Neuronal stem cell (in vitro differentiated cells): ENCODE data around the gene SH3RF2.

Experiments
- DNase-seq: peaks from one replicate; pipeline ENCODE4 v3.0.0-alpha.2; 2013; ENCODE audit warnings: low spot score
- H2AFZ ChIP-seq: one replicate; pipeline ENCODE4 v1.6.1; 2013; ENCODE audit warnings: mild to moderate bottlenecking, low read length, inconsistent platforms
- H2AK5ac ChIP-seq: 2 replicates; pipeline ENCODE4 v1.6.1; 2013; ENCODE audit warnings: low read depth, mild to moderate bottlenecking, inconsistent platforms, low read length, moderate library complexity, mixed read lengths
- H2BK120ac ChIP-seq: 2 replicates; pipeline ENCODE4 v1.6.1; 2013; ENCODE audit warnings: low read depth, mild to moderate bottlenecking, inconsistent platforms, low read length, moderate library complexity, mixed read lengths
- H2BK12ac ChIP-seq: one replicate; pipeline ENCODE4 v1.6.1; 2013; ENCODE audit warnings: low read length, inconsistent platforms
- H2BK15ac ChIP-seq: 2 replicates; pipeline ENCODE4 v1.6.1; 2013; ENCODE audit warnings: mild to moderate bottlenecking, low read length, inconsistent platforms, mixed read lengths
- H2BK5ac ChIP-seq: one replicate; pipeline ENCODE4 v1.6.1; 2013; ENCODE audit warnings: inconsistent platforms, mild to moderate bottlenecking, low read length, moderate library complexity
- H3K14ac ChIP-seq: one replicate; pipeline ENCODE4 v1.6.1; 2013; ENCODE audit warnings: low read length, inconsistent platforms
- H3K18ac ChIP-seq: 2 replicates; pipeline ENCODE4 v1.6.1; 2013; ENCODE audit warnings: low read length, inconsistent platforms
- H3K23ac ChIP-seq: 2 replicates; pipeline ENCODE4 v1.6.1; 2013; ENCODE audit warnings: low read depth, mild to moderate bottlenecking, mixed read lengths, low read length, inconsistent platforms; ENCODE audit not compliant: poor library complexity
- H3K27ac ChIP-seq: replicated peaks from 3 replicates; pipeline ENCODE4 v1.5.1; 2013; ENCODE audit warnings: low read length, inconsistent platforms
- H3K27me3 ChIP-seq, 3 experiments: 2 replicates each; pipeline ENCODE4 v1.6.1; 2013; ENCODE audit warnings: low read length in 3 of 3, mild to moderate bottlenecking in 2 of 3, inconsistent platforms in 1 of 3, low read depth in 1 of 3, mixed read lengths in 1 of 3, moderate library complexity in 1 of 3; ENCODE audit not compliant: control insufficient read depth in 3 of 3, insufficient read depth in 3 of 3
- H3K36me3 ChIP-seq, 2 donors: replicated peaks in 1 of 2; 2 replicates each; pipeline ENCODE4 v1.6.1; 2013; ENCODE audit warnings: low read length in 2 of 2; ENCODE audit not compliant: control insufficient read depth in 2 of 2, insufficient read depth in 2 of 2
- H3K4ac ChIP-seq: 2 replicates; pipeline ENCODE4 v1.6.1; 2013; ENCODE audit warnings: inconsistent platforms, mild to moderate bottlenecking, low read length, moderate library complexity
- H3K4me1 ChIP-seq, 2 donors: 1 replicate in 1 of 2; 2 replicates in 1 of 2; pipeline ENCODE4 v1.6.1; 2013; ENCODE audit warnings: low read length in 2 of 2, low read depth in 1 of 2; ENCODE audit not compliant: control insufficient read depth in 2 of 2, insufficient read depth in 1 of 2
- H3K4me2 ChIP-seq: one replicate; pipeline ENCODE4 v1.6.1; 2013; ENCODE audit warnings: mild to moderate bottlenecking, low read length, inconsistent platforms; ENCODE audit not compliant: insufficient read depth, poor library complexity, severe bottlenecking
- H3K4me3 ChIP-seq, 2 donors: 2 replicates each; pipeline ENCODE4 v1.5.1; 2013; ENCODE audit warnings: low read length in 2 of 2, mild to moderate bottlenecking in 2 of 2, inconsistent platforms in 1 of 2, moderate library complexity in 1 of 2
- H3K79me1 ChIP-seq: one replicate; pipeline ENCODE4 v1.6.1; 2013; ENCODE audit warnings: low read depth, mild to moderate bottlenecking, inconsistent platforms, low read length, moderate library complexity
- H3K9ac ChIP-seq: one replicate; pipeline ENCODE4 v1.6.1; 2013; ENCODE audit warnings: mild to moderate bottlenecking, low read depth, low read length, inconsistent platforms; ENCODE audit not compliant: poor library complexity
- H3K9me3 ChIP-seq, 2 donors: replicated peaks in 1 of 2; 2 replicates each; pipeline versions ENCODE3 to v1.6.1; 2013; ENCODE audit warnings: low read length in 2 of 2, mild to moderate bottlenecking in 2 of 2, inconsistent platforms in 1 of 2, low read depth in 1 of 2, mixed read lengths in 1 of 2, moderate library complexity in 1 of 2; ENCODE audit not compliant: control insufficient read depth in 2 of 2, insufficient read depth in 1 of 2
- H4K8ac ChIP-seq: one replicate; pipeline ENCODE4 v1.6.1; 2013; ENCODE audit warnings: low read depth, mild to moderate bottlenecking, inconsistent platforms, low read length, moderate library complexity
- H4K91ac ChIP-seq: one replicate; pipeline ENCODE4 v1.6.1; 2013; ENCODE audit warnings: low read length, low read depth, mild to moderate bottlenecking, inconsistent platforms; ENCODE audit not compliant: poor library complexity
- WGBS, 2 donors: extraction: QIAGEN DNeasy Blood & Tissue Kit; methylation state at CpG; one replicate each; pipeline ENCODE4 v1.1.7; 2013; ENCODE audit warnings: missing lambda C conversion rate in 2 of 2, mixed read lengths in 1 of 2; ENCODE audit not compliant: insufficient read length in 2 of 2, insufficient replicate concordance in 1 of 2; ENCODE audit errors: extremely low coverage in 2 of 2; 5-methylcytosine and 5-hydroxymethylcytosine counted together

SH3RF2 gene

DNA sequence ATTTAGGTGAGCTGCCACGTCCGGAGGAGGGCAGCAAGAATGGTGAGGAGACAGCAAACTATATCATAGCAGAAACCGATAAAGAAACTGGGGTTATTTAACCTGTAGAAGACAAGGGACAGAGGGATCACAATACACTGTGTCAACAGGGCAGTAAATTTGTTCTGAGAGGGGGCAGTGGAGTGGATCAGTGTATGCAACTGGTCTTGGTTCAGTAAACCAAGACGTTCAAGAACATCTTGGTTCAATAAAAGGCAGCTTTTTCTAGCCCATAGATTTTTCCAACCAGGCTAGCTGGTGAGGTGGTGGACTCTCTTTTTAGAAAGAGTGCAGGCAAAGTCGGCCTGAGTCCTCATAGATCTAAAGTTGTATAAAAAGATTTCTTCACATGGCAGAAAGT is 113.7 kb downstream of the SH3RF2 start:
- no peak overlapping the region for H3K9ac ChIP-seq
- DNase-seq, result no peak
- no peaks in the 10 kb centered on the region for H3K9me3 ChIP-seq
- H3K4me2 ChIP-seq, result no peak overlapping the region
- no peak overlapping the region for H4K91ac ChIP-seq
- H3K4me1 ChIP-seq, result no peaks in the 10 kb centered on the region
- H2AK5ac ChIP-seq, result no peak overlapping the region
- H2BK15ac ChIP-seq, result peak overlapping the region; percentile 3
- H3K4ac ChIP-seq, result no peak overlapping the region
- H3K4me3 ChIP-seq, result no peak overlapping the region
- no peak overlapping the region for H3K14ac ChIP-seq
- no peak overlapping the region for H4K8ac ChIP-seq
- no peak overlapping the region for H3K18ac ChIP-seq
- no peak overlapping the region for H2BK12ac ChIP-seq
- no peaks in the 10 kb centered on the region for H3K79me1 ChIP-seq
- H3K27me3 ChIP-seq, result peaks cover 0 to 6% (median 0%) of the 10 kb centered on the region in 3 experiments
- H2BK120ac ChIP-seq, result no peak overlapping the region
- WGBS, 2 donors, result no CpG with 5 or more reads among the region's 5 CpGs
- no peak overlapping the region for H3K27ac ChIP-seq
- H2BK5ac ChIP-seq, result no peak overlapping the region
- H2AFZ ChIP-seq, result peak overlapping the region; percentile 51
- no peak overlapping the region for H3K23ac ChIP-seq
- no peaks in the 10 kb centered on the region for H3K36me3 ChIP-seq

DNA sequence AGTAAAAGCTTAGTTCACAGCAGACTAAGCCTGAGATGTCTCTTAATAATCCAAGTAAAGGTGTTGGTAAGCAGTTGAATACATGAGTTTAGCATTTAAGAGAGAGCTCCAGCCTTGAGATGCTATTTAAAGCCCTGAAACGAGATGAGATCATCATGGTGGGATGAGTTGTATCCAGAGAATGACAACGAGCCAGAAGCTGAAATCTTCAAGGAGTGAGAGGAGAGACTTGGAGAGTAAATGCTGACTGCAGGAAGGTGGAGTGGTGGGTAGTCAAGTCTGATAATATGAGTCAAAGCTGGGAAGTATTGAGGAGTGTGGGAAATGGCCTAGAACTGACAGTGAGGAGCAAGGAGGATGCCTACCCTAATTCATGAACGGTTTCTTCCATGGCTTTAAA is 115.3 kb downstream of the SH3RF2 start:
- H3K9ac ChIP-seq, result no peak overlapping the region
- no peak overlapping the region for H3K4me3 ChIP-seq
- H3K27ac ChIP-seq, result no peak overlapping the region
- H2AFZ ChIP-seq, result no peak overlapping the region
- no peaks in the 10 kb centered on the region for H3K36me3 ChIP-seq
- H2BK15ac ChIP-seq, result no peak overlapping the region
- no peaks in the 10 kb centered on the region for H3K4me1 ChIP-seq
- no peak overlapping the region for H3K23ac ChIP-seq
- no peak overlapping the region for H4K8ac ChIP-seq
- H3K4me2 ChIP-seq, result no peak overlapping the region
- DNase-seq, result no peak
- no peak overlapping the region for H2BK120ac ChIP-seq
- H3K27me3 ChIP-seq, result peaks cover 0 to 9% (median 0%) of the 10 kb centered on the region in 3 experiments
- H2BK12ac ChIP-seq, result no peak overlapping the region
- no peak overlapping the region for H2AK5ac ChIP-seq
- H3K4ac ChIP-seq, result no peak overlapping the region
- no peaks in the 10 kb centered on the region for H3K79me1 ChIP-seq
- no peak overlapping the region for H4K91ac ChIP-seq
- H3K9me3 ChIP-seq, result no peaks in the 10 kb centered on the region
- WGBS, 2 donors, result no CpG with 5 or more reads among the region's 3 CpGs
- no peak overlapping the region for H2BK5ac ChIP-seq
- H3K14ac ChIP-seq, result no peak overlapping the region
- H3K18ac ChIP-seq, result no peak overlapping the region

DNA sequence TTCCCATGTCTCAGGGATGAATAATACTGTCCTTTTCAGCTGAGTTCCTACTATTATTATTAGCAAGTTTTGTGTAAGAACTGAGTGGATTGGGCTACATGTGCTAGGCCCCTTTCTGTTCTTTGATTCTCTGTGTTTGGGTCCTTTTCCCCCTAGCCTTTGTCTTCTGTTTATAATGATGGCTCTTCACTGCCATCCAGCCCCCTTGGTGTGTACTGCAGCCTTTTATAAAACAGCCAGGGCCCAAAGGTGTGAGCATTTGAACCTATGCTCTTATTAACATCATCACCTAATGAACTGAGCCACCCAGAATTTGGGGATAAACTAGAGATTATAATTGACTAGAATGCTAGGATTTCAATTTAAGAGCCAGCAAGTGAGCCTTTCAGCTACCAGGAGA is 116.4 kb downstream of the SH3RF2 start:
- no peak overlapping the region for H3K27ac ChIP-seq
- no peaks in the 10 kb centered on the region for H3K79me1 ChIP-seq
- H3K4me1 ChIP-seq, result no peaks in the 10 kb centered on the region
- no peak overlapping the region for H2AK5ac ChIP-seq
- no peak overlapping the region for H3K18ac ChIP-seq
- H4K8ac ChIP-seq, result no peak overlapping the region
- H3K27me3 ChIP-seq, result peaks cover 0 to 9% (median 0%) of the 10 kb centered on the region in 3 experiments
- no peaks in the 10 kb centered on the region for H3K36me3 ChIP-seq
- no peak for DNase-seq
- H3K4ac ChIP-seq, result no peak overlapping the region
- H3K4me2 ChIP-seq, result no peak overlapping the region
- H3K9me3 ChIP-seq, result no peaks in the 10 kb centered on the region
- no peak overlapping the region for H2BK12ac ChIP-seq
- H3K9ac ChIP-seq, result no peak overlapping the region
- H3K4me3 ChIP-seq, result no peak overlapping the region
- H2BK15ac ChIP-seq, result no peak overlapping the region
- H3K23ac ChIP-seq, result no peak overlapping the region
- no peak overlapping the region for H3K14ac ChIP-seq
- no peak overlapping the region for H2AFZ ChIP-seq
- H4K91ac ChIP-seq, result no peak overlapping the region
- H2BK120ac ChIP-seq, result no peak overlapping the region
- no peak overlapping the region for H2BK5ac ChIP-seq

DNA sequence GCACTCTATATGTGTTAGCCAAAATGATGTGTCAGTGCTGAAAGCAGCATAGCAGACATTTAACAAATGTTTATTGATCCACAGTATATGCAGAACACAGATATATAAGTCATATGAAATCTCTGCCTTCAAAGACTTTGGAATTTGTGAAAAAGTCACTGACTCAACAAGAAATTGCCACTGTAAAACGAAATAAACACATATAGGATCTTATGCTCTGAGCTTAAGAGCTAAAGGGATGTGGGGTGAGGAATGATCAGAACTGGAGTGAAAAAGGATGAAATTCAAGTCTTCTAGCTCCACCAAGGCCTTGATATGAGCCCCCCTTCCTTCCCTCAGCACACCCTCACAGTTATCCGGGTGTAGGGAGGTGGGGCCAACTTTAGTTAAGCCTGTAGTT is 119.1 kb downstream of the SH3RF2 start:
- Histone ChIP-seq H3K9me3 (no peaks in the 10 kb centered on the region), H2BK120ac (no peak overlapping the region), H3K4ac (no peak overlapping the region), H2AK5ac (no peak overlapping the region), H3K36me3 (no peaks in the 10 kb centered on the region), H2AFZ (no peak overlapping the region), H2BK15ac (no peak overlapping the region), H3K27ac (no peak overlapping the region), H3K9ac (no peak overlapping the region), H3K14ac (no peak overlapping the region), H3K4me2 (no peak overlapping the region), H3K4me1 (peaks cover 0 to 5% of the 10 kb centered on the region in 2 donors), H3K27me3 (peaks cover 0 to 12% (median 0%) of the 10 kb centered on the region in 3 experiments), H3K23ac (no peak overlapping the region), H4K8ac (no peak overlapping the region), H2BK5ac (no peak overlapping the region), H3K79me1 (no peaks in the 10 kb centered on the region), H3K18ac (no peak overlapping the region), H4K91ac (no peak overlapping the region), H2BK12ac (no peak overlapping the region), H3K4me3 (no peak overlapping the region)
- no CpG with 5 or more reads among the region's 2 CpGs for WGBS, 2 donors
- DNase-seq, result no peak
